Activated CD8-positive, alpha-beta memory T cell treated with anti-CD3 and anti-CD28 coated beads, Interleukin-2, amount 50 U/mL, for 4 hours (primary cell): ENCODE measurements around the gene PTPRO.

Source experiments
- DNase-seq: peaks from one replicate; pipeline ENCODE4 v3.0.0-alpha.2; 2020

The PTPRO gene

DNA sequence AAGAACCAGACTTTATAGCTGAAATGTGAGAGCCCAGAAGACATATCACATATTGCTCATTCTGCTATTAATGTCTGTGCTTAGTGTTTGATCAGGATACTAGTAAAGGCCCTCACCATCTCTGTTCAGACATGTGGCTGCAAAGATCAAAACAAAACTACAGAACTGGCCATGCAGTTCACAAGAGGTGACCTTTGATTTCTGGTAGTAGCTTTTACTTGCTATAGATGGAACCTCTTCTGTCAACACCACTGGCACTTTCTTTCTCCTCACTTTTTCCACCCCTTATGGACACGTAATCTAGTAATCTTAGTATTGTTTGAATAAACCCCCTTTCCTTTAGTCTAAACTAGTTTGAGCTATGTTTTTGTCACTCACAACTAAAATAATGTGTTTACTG lies 252.0 kb downstream of the PTPRO start:
- DNase-seq: no peak

DNA sequence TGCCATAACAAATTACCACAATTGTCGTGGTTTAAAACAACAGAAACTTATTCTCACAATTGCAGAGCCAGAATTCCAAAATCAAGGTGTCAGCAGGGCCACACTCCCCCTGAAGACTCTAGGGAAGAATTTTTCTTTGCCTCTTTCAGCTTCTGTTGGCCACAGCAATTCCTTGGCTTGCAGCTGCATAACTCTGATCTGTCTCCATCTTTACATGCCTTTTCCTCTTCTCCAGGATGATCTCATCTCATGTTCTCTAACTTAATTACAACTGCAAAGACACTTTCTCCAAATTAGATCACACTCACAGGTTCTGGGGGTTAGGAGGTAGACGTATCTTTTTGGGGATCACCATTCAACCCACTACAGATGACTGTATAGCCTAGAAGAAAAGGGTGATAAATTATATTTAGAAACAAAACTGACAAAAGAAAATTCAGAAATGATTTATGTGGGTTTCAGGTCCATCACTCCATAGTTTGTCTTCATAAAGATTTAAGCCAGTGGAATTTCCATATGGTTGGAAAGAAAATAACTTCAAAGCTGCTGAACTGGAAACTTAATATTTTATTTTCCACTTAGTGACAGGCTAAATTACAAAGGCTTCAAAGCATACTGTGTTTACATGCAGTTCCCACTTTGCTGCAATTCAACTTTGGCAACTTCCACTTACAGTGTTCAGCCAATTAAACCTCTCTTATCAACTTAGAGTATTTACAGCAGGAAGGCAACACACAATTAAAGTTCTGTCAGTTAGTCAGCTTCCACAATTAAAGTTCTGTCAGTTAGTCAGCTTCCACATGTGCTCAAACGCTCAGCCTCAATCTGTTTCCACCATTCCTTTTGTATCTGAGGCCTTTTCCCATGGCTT lies 253.6 kb downstream of the PTPRO start:
- DNase-seq: no peak

DNA sequence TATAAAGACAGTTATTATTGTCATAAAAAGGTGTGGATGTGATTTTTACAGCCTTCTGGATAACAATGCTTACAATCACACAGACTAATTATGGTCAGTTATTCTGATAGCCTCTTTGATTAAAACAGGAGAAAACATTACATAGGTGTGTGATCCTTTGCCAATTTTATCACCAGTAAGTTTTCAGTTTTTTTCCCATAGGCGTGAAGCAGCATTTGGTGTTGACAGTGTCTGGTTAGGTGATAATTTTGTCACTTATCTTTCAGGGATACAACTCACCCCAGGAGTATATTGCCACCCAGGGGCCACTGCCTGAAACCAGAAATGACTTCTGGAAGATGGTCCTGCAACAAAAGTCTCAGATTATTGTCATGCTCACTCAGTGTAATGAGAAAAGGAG lies 258.1 kb downstream of the PTPRO start:
- no peak for DNase-seq

DNA sequence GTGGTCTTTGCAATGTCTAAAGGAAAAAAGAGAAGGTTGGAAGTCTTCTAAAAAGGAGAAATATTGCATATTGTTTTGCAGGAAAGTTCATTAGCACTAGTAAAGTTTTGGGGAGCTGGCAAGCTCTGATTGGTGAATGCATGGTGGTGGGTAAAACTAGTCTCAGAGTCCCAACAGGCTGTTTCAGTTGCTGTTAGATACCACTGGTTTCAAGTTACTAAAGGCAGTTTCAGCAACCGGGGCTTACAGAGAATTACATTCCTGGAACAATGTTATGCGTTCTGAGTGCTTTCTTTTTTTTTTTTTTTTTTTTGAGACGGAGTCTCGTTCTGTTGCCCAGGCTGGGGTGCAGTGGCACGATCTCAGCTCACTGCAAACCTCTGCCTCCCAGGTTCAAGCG lies 258.7 kb downstream of the PTPRO start:
- no peak for DNase-seq

DNA sequence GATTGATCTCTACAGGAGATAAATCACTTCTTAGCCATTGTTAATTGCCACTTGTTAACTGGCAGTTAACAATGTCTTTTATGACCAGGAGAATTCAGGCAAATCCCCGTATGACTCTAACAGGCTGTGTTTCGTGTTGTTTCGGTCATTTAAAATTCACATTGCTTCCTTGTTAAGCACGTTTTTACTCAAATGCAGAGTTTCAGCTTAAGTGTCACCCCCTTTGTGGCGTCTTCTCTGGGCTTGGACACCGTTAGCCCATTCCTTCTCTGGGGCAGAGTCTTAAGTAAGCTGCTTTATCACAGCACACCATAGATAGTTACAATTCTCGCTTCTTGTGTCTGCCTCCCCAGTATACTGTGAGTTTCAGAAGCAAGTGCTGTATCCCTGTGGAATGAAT lies 261.5 kb downstream of the PTPRO start:
- no peak for DNase-seq

DNA sequence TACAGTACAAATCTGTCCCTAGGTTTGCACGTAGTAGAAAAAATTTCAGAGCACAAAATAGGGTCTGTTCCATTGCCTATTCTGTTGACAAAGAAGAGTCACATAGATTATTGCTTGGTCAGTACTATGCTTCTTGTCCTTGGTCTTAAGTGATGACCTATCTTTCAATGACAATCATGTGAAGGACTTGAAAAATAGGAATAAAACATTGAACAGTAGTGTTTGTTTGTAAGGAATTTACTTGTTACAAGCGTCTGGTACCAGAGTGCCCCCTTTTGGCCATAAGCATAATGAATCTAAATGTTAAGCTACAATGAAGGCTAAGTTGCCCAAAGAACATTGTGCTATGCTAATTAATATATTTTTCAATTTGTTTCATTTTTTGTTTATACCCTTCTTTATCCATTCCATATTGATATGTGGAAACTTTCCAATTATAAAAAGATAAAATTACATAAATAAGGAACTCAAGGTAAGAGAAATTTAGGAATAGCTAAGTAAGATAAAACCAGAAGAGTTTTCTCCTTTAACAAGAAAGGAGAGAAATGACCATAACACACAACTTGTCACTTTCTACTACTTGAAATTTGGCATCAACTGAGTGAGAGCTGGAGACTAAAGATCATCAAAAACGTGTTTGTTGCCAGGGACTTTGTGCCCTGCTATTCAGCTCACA lies 262.2 kb downstream of the PTPRO start:
- DNase-seq: peak; percentile 21

DNA sequence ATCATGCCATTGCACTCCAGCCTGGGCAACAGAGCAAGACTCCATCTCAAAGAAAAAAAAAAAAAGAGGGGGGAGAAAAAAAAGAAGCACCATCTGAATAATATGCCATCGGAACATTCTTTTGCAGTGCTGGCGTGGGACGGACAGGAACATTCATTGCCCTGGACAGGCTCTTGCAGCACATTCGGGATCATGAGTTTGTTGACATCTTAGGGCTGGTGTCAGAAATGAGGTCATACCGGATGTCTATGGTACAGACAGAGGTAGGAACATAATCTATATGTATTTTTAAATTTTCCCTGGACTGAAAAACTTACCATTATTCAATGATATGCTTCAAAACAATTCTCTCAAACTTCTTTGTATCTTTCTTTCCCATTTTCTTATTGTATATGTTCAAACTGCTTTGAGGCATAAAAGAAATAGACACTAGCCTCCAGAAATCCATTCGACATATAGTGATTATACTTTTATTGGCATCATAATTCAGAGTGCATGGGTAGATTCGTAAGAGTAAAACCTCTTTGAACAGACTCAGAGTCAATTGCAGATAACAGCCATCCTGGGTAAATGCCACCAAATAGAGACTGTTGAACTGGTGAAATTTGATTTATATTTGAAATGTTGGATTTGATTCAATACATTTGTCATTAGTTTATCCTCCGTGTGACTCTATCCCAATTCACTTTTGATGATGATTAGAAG lies 267.2 kb downstream of the PTPRO start:
- DNase-seq: no peak

DNA sequence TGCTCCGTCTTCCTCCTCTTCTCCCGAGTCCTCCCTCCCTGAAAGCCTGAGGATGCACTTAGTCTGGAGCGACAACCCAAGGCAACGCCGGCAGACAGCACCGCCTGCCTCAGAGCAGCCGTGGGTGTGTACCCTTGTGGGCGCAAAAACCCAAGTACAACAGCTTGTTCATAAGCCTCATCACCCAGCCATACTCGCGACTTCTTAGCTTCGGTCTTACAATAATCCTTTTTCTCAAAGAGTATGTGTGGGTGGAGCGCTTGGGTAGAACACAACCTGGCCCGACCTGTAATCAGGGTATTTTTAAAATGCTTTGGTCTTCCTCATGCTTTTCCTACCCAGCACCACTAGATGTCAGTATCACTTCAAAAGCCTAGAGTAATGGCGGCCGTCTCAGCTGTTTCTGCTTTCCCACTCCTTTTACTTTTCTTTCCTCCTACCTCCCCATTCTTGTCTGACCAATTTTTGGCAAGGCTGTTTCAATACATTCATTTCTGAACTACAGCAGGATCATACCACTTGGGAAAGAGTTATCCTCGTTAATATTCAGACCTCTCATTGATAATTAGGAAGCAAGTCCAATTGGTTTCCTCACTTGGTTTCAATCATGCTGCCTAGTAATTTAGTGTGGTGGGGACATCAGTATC lies 268.0 kb downstream of the PTPRO start:
- peak; percentile 30 for DNase-seq

DNA sequence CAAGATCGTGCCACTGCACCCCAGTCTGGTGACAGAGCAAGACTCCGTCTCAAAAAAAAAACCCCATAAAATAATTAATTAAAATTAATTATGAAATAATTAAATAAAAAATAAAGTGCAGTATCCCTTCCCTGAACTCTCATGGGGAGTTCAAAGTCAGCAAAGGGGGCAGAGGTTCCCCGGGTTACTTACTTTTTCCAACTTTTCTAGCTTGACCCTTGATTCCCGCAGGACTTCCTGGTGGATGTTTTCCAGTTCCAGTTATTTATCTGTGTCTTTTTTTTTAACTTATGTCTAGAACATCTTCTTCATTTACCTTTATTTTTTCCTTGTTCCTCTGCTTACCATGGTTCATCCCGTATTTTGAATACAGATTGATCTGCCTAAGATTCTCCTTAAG lies 269.5 kb downstream of the PTPRO start:
- no peak for DNase-seq

DNA sequence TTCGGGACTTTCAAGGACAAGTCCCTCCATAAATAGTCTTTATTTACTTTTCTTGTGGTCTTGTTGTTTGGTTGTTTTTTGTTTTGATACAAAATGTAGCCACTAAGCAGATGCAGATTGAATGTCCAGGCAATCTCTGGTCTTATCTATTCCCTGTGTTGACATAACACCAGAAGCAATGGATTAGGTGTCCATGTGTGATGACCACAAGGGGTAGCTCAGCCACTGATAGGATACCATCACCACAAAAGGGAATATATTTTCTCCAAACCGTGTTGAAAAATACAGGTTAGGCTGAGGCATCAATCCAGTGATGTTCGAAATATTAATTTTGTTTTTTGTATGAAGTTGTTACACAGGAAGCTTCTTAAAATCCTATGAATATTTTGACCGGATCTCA lies 270.6 kb downstream of the PTPRO start:
- DNase-seq: no peak

DNA sequence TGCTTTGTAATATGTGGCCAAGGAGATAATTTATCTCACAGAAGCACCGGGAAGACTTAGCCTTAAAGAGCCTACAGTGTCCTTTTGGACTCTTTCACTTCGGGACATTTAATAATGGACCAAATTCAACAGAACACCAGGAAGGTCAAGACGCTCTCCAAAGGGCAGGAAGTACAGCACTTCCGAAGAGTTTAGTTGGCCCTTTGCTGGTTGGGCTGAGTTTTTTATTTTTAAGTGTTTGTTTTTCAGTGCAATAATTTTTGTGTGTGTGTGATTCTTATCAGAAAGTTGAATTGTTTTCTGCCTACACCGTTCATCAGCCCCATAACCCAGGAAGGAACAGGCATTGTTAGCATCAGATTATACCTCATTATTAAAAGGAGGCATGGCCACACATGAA lies 273.9 kb downstream of the PTPRO start:
- no peak for DNase-seq

DNA sequence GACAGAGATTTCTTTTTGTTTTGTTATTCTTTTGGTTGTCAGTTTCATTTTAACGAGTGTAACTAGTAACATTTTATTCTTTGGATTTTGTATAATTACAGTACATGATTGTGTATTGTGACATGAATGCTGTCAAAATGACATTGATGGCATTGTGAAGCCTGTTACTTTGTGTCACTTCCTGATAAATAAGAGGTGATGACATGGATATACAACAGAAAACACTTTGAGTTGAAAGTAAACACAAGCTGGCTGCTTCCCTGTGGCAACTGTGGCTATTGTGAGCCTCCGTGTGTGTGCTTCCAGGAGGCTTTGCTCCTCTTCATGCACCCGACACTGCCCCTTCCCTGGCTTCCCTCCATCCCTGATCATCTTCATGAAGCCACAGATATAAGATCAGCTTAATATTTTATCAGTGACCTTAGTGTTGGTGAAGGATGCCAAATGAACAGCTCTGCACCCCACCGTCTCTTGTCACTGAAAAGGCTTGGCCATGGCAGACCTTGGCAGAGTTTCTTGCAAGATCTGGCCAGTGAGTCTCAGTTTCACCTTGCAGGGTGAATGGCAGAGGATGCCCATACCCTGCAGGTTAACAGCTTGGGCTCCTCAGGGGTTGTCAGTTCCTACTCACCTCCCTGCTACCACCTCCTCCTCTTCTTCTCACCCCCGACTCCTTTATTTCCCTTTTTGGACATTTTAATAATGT lies 275.0 kb downstream of the PTPRO start:
- no peak for DNase-seq

DNA sequence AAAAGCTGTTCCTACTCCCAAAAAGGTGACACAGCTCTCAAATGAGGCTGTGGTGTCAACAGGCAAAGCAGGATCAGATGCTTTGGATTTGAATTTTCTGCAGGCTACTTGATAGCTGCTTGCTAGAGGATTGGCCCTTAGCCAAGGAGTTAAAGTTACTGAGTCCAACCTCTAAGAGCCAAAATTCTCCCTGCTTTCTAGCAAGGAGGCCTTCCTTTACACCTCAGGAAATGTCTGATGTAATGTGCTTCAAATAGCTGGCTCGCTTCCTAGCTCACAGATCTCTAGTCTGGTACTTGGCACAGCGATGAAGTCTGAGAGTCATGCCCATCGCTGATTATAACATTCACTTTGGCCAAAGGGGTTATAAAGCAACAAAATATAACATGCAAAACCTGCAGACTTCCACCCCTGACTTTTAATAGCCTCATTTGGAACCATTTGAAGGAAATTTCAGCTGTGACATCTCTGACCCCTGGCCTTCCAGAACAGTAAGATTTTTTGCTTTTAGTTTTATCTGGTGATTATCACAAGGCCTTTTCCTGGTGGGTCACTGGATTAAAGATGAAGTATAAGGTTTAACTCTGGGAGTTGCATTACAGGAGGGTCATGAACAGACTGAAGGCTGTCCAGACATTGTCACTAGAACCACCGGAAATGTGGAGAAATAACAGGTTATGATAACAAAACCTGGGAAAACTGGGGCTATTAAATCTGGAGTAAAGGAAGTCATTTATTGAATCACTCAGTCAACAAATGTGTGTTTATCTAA lies 277.1 kb downstream of the PTPRO start:
- DNase-seq: no peak

DNA sequence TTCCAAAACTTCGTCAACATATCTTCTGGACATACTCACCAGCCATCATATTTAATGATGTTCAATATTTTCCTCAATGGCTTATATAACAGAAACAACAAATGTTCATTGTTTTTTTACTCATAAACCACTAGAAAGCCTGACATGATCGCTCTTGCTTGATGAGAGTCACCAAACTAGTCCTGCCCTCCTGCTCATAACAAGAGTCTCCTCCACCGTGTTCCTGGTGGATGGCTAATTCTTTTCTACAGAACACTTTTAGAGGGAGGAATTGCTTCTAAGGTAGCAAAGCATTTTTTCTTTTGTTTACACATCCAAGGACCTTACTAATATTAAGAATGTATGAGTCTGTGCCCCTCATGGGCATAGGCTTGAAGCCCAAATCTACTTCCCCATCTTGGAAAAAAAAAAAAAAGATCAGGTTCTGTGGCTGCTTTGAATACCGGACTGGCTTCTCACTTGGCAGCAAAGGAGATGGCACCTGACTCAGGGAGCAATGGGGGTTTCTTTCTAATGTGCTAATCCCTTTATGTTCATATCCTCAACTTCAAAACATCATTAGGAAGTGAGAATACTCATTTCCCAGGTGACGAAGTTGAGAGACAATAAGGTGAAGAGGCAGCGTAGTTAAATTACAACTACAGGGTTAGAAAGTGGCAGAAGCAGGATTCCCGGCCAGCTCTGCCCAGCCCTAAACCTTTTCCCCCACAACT lies 278.1 kb downstream of the PTPRO start:
- no peak for DNase-seq

DNA sequence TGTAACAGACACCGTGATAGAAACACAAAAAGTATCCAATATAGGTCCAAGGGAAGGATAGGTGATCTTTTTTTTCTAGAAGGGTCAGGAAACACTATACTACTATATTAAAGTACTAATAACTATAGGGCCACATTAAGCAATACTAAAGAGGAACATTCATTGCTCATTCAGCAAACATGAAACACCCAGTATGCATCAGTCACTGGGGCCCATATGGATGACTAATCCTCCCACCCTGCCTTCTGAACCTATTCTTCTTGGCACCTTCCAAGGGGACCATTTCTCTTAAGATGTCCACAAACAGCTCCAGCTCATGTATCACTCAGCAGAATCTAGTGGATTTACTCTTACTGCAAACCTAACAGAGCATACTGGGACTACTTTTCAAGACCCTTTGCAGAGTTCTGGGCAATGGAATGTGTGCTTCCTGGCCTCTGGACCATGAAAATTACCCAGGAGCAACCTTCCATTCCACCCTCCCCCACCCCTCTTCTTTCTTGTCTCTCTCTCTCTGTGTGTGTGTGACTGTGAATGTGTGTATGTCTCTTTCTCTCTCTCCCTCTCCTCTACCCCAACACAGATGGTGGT lies 279.0 kb downstream of the PTPRO start:
- DNase-seq: no peak

DNA sequence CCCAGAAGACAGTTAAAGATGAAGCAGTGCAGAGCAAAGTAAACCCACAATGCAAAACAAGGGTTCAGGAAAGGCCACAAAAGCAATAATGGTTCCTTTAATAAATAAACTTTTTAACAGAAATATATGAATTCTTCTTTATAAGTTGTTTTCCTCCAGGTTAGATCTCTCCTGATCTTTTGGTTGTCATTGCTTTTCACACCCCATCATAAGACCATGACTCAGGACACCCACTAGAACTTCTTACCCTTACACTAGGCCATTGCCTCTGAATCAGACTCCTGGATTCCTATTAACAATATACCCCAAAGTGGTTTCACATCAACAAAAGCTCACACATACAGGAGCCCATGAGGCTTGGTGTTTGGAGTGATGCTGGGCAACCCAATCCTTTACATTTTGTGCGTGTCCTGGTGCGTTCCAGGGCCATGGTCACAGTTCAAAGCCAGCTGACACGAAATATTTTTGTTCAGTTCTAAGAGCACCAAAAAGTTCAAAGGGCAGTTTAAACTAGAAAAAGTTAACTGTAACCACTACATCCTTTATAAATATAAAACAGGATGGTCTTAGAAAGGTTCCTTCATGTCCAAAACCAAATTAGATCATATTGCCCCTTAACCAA lies 279.9 kb downstream of the PTPRO start:
- no peak for DNase-seq

DNA sequence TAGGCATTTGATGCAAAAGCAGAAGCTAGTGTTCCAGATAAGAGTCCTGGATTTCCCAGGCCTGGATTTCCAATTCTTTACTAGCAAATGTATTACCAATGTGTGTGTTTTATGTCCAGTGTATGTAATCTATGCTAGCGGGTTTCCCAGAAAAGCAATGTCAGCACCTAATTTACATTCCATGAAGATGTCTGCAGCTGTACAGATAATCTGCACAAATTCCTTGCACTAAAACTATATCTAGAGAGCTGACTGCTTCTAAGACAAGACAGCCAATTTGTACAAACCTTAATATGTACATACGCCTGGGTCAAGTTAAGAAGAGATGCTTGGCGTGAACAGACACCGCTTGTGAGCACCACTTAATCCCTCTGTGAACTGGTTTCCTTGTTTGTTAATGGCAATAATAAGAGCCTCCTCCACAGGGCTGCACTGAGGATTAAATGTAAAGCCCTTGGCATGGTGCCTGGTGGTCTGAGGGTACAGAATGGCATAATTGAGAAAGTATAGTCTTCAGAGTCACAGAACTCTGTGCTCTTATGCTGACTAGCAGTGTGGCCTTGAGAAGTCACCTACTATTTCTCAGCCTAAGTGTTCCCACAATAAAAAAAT lies 281.3 kb downstream of the PTPRO start:
- no peak for DNase-seq

DNA sequence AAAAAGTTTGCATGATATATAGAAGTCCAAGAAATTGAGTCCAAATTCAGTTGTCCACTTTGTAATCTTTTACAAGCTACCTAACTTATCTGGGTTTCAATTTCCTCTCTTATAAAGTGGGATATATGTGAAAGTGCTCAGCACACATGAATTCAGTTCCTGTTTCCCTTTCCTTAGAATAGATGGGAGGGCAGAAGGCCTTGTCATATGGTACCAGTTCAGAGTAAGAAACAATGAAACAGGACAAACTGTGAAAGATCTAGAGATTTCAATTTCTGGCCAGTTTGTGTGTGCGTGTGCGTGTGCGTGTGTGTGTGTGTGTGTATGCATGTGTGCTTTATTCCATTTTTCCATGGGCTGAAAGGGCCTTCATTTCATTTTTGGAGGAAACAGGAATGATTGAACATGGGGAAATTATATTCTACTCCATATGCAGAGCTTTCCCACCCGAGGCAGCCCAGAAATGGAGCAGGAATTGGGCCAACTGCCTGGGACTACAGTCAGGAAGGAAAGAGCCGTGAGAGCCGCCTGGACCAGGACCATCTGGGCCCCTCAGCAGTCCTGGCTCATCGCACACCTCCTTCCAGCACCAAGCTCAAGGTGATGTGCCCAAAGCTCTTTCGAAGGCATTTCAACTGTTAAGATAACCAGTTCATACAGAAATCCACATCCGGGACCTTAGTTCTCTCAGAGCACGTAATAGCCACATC lies 283.7 kb downstream of the PTPRO start:
- DNase-seq: no peak

DNA sequence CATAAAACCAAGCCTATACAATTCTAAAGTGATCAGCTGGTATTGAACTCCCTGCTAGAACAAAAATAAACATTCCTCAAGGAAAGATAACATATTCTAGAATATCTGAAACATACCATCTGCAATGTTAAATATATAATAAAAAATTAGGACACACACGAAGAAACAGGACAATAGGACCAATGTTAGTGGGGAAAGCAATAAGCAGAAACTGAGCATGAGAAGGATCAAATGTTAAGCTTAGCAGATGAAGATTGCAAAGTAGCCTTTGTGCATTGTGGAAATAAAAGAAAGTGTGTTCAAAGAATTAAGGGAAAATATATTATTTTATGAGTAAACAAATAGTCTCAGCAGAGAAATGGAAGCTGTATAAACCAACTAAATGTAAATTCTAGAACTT lies 286.1 kb downstream of the PTPRO start:
- DNase-seq: no peak
